ENCODE data around the gene PRKCQ.

Gene PRKCQ

DNA sequence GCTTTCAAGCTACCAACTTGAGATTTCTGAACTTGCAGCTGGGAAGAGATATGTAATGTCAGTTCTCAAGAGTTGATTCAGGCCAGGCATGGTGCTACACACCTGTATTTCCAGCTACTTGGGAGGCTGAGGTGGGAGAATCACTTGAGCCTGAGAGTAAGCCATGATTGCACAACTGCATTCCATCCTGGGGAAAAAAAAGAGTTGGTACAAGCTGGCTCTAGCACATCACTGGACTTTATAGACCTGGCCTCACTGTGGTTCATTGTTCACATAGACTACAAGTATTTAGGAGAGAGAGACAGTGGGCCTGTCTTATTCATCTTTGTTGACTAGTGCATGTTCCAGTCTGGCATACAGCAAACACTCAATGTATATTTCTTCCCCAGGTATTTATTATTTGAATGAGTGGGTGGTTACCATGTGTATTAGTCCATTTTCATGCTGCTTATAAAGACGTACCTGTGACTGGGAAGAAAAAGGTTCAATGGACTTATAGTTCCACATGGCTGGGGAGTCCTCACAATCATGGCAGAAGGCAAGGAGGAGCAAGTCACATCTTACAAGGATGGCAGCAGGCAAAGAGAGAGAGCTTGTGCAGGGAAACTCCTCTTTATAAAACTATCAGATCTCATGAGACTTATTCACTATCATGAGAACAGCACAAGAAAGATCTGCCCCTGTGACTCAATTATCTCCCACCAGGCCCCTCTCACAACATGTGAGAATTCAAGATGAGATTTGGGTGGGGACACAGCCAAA, 200.9 kb downstream of the PRKCQ start:
- no peak for DNase-seq
